HepG2 (cell line): ENCODE results near the gene TSC22D3. TPM values are rescaled to one million over a fixed set of nuclear protein-coding genes. Genes with fewer than 3 reads are reported as not detected.

Experiments
- ATAC-seq: fragments of 200-7000 bp; cut with Tn5 transposase; 3 replicates; pipeline ENCODE4 v1.9.1; 2020; ENCODE audit warnings: mild to moderate bottlenecking, moderate library complexity
- BruUV-seq: library from RNA; stranded (reverse); fragments of 400-500 nt; replicated peaks from 2 replicates; lab custom pipeline; 2021; lab: Mats Ljungman, UMichigan
- CTCF ChIA-PET: fragments of 300-600 bp; formaldehyde crosslinking; extraction: SDS; loops from one replicate; lab custom pipeline; 2021; ENCODE audit warnings: low total read pairs, inconsistent platforms, low intra/inter-chr PET ratio; lab: Yijun Ruan, JAX
- POLR2A ChIA-PET: fragments of 350-600 bp; sonication (Branson Sonifier 250); formaldehyde crosslinking; loops from one replicate; lab custom pipeline; 2020; ENCODE audit warnings: antibody characterized with exemption, inconsistent platforms; lab: Yijun Ruan, JAX
- DNase-seq: peaks from one replicate; pipeline ENCODE4 v3.0.0-alpha.2; 2015; ENCODE audit warnings: low spot score
- FAIRE-seq: peaks from 3 replicates; lab custom pipeline; 2011; peaks lifted over from hg19 to GRCh38; lab: Jason Lieb, UNC
- H2AFZ ChIP-seq: one replicate; pipeline ENCODE4 v1.6.1; 2011; ENCODE audit warnings: low read length, inconsistent platforms
- H3K27ac ChIP-seq: fragments of 300-600 bp; 3 replicates; pipeline ENCODE4 v1.8.0; 2011; ENCODE audit warnings: mixed run types, mild to moderate bottlenecking, mixed read lengths, low read length, inconsistent platforms; ENCODE audit not compliant: insufficient read depth; ENCODE audit errors: extremely low read length
- H3K27me3 ChIP-seq, 2 experiments: fragments of 200-600 bp in 1 of 2; 2 replicates in 1 of 2; 3 replicates in 1 of 2; pipeline versions ENCODE4 v1.6.0 to v1.8.0; 2011; ENCODE audit warnings: low read length in 2 of 2, mild to moderate bottlenecking in 2 of 2, moderate library complexity in 2 of 2, inconsistent platforms in 1 of 2; ENCODE audit not compliant: insufficient read depth in 2 of 2, control insufficient read depth in 1 of 2
- H3K36me3 ChIP-seq, 2 experiments: fragments of 200-600 bp in 1 of 2; replicated peaks in 1 of 2; 2 replicates in 1 of 2; 3 replicates in 1 of 2; pipeline versions ENCODE4 v1.5.1 to v1.8.0; 2011; ENCODE audit warnings: low read length in 2 of 2, inconsistent platforms in 1 of 2; ENCODE audit not compliant: insufficient read depth in 2 of 2, control insufficient read depth in 1 of 2
- H3K4me1 ChIP-seq: 2 replicates; pipeline ENCODE4 v1.5.1; 2012; ENCODE audit warnings: low read length, inconsistent platforms; ENCODE audit not compliant: insufficient read depth
- H3K4me2 ChIP-seq: 2 replicates; pipeline ENCODE4 v1.6.0; 2011; ENCODE audit warnings: low read depth, low read length, inconsistent platforms
- H3K4me3 ChIP-seq, 3 experiments: fragments of 200-600 bp in 1 of 3; sonication (generic), shearing (Covaris generic) in 1 of 3; replicated peaks in 1 of 3; 2 replicates each; pipeline ENCODE4 v1.5.1; 2011 to 2016; ENCODE audit warnings: low read length in 3 of 3, inconsistent platforms in 2 of 3, low read depth in 2 of 3, mild to moderate bottlenecking in 2 of 3, control low read depth in 1 of 3, mixed read lengths in 1 of 3; ENCODE audit not compliant: insufficient read depth in 1 of 3
- H3K79me2 ChIP-seq: one replicate; pipeline ENCODE4 v1.6.1; 2011; ENCODE audit warnings: low read length, inconsistent platforms; ENCODE audit not compliant: insufficient read depth
- H3K9ac ChIP-seq: 2 replicates; pipeline ENCODE4 v1.6.0; 2011; ENCODE audit warnings: mild to moderate bottlenecking, low read depth, low read length, inconsistent platforms; ENCODE audit not compliant: insufficient read depth
- H3K9me3 ChIP-seq: 2 replicates; pipeline ENCODE4 v1.5.1; 2012; ENCODE audit warnings: mild to moderate bottlenecking, low read length
- H4K20me1 ChIP-seq: 2 replicates; pipeline ENCODE4 v1.6.0; 2011; ENCODE audit warnings: inconsistent platforms, mild to moderate bottlenecking, low read length, moderate library complexity; ENCODE audit not compliant: insufficient read depth
- CBX2 ChIP-seq, 2 experiments: fragments of 200-600 bp in 1 of 2; sonication (generic); formaldehyde crosslinking in 1 of 2; IDR thresholded peaks; 2 replicates each; pipeline versions ENCODE4 v1.7.0 to v1.8.1; 2018 to 2022; ENCODE audit warnings: low read depth in 2 of 2, low read length in 1 of 2, mild to moderate bottlenecking in 1 of 2, missing genetic modification reagents in 1 of 2
- CEBPG ChIP-seq: IDR thresholded peaks from 2 replicates; pipeline ENCODE4 v1.6.1; 2016
- CENPX ChIP-seq: sonication (generic); formaldehyde crosslinking; IDR thresholded peaks from 2 replicates; pipeline ENCODE4 v1.9.0; 2021; ENCODE audit warnings: mild to moderate bottlenecking, missing genetic modification reagents, moderate library complexity
- CHCHD3 ChIP-seq: sonication (generic); formaldehyde crosslinking; IDR thresholded peaks from 2 replicates; pipeline ENCODE4 v1.8.0; 2022; ENCODE audit warnings: mild to moderate bottlenecking, missing genetic modification reagents, moderate library complexity
- HOXA9 ChIP-seq: sonication (generic); formaldehyde crosslinking; IDR thresholded peaks from 2 replicates; pipeline ENCODE4 v1.8.1; 2022; ENCODE audit warnings: missing genetic modification reagents, mild to moderate bottlenecking, moderate library complexity, borderline replicate concordance
- KAT7 ChIP-seq: IDR thresholded peaks from 2 replicates; pipeline ENCODE4 v1.6.1; 2018; ENCODE audit warnings: borderline replicate concordance, missing compliant biosample characterization
- KMT2A ChIP-seq: sonication (generic); formaldehyde crosslinking; IDR thresholded peaks from 2 replicates; pipeline ENCODE4 v1.4.0; 2020; ENCODE audit warnings: missing genetic modification reagents
- MED8 ChIP-seq: sonication (generic); formaldehyde crosslinking; IDR thresholded peaks from 2 replicates; pipeline ENCODE4 v1.8.1; 2023; ENCODE audit warnings: mild to moderate bottlenecking, missing genetic modification reagents; ENCODE audit not compliant: insufficient replicate concordance
- NCOR1 ChIP-seq: fragments of 200-600 bp; sonication (generic); IDR thresholded peaks from 2 replicates; pipeline ENCODE4 v1.7.0; 2017; ENCODE audit warnings: antibody characterized with exemption, low read length, borderline replicate concordance
- NFRKB ChIP-seq: fragments of 450-650 bp; IDR thresholded peaks from 2 replicates; pipeline ENCODE4 v1.6.1; 2017
- NR1H2 ChIP-seq: sonication (generic); formaldehyde crosslinking; IDR thresholded peaks from 2 replicates; pipeline ENCODE4 v1.8.1; 2022; ENCODE audit warnings: low read depth, missing genetic modification reagents, borderline replicate concordance
- NR2F1 ChIP-seq, 2 experiments: fragments of 450-650 bp in 1 of 2; formaldehyde crosslinking in 1 of 2; IDR thresholded peaks; 2 replicates each; pipeline versions ENCODE4 v1.5.0 to v1.6.1; 2016 to 2020; ENCODE audit warnings: mild to moderate bottlenecking in 1 of 2, missing compliant biosample characterization in 1 of 2, missing genetic modification reagents in 1 of 2, moderate library complexity in 1 of 2
- SP5 ChIP-seq: IDR thresholded peaks from 2 replicates; pipeline ENCODE4 v1.6.1; 2016; ENCODE audit warnings: low read depth, borderline replicate concordance
- THAP11 ChIP-seq: IDR thresholded peaks from 2 replicates; pipeline ENCODE4 v1.6.1; 2016; ENCODE audit warnings: missing biosample characterization, missing genetic modification reagents
- ZNF180 ChIP-seq: sonication (generic); formaldehyde crosslinking; IDR thresholded peaks from 2 replicates; pipeline ENCODE4 v1.4.0; 2020; ENCODE audit warnings: low read depth, missing genetic modification reagents, borderline replicate concordance
- ZNF225 ChIP-seq: sonication (generic); formaldehyde crosslinking; IDR thresholded peaks from 2 replicates; pipeline ENCODE4 v1.4.0; 2020; ENCODE audit warnings: mild to moderate bottlenecking, missing genetic modification reagents
- ZNF264 ChIP-seq: sonication (generic); formaldehyde crosslinking; IDR thresholded peaks from 2 replicates; pipeline ENCODE4 v1.4.0; 2020; ENCODE audit warnings: missing genetic modification reagents
- ZNF569 ChIP-seq: sonication (generic); formaldehyde crosslinking; IDR thresholded peaks from 2 replicates; pipeline ENCODE4 v1.5.0; 2020; ENCODE audit warnings: mild to moderate bottlenecking, missing genetic modification reagents, moderate library complexity, borderline replicate concordance
- ZNF570 ChIP-seq: sonication (generic); formaldehyde crosslinking; IDR thresholded peaks from 2 replicates; pipeline ENCODE4 v1.4.0; 2020; ENCODE audit warnings: mild to moderate bottlenecking, missing genetic modification reagents, borderline replicate concordance
- WGBS: methylation state at CpG from one replicate; pipeline ENCODE4 v1.1.6; 2017; ENCODE audit warnings: low lambda C conversion rate; 5-methylcytosine and 5-hydroxymethylcytosine counted together
- in situ Hi-C: cut with HindIII; loops from 2 replicates; pipeline ENCODE4 v1.10.0; 2017; ENCODE audit warnings: low pct_unique_long_range_greater_than_20kb; ENCODE audit not compliant: extremely low pct_ligation_motif_present
- intact Hi-C: fragments of 100-400 bp; cut with micrococcal nuclease; formaldehyde crosslinking; loops from one replicate; pipeline ENCODE4 v1.10.0; 2022; ENCODE audit not compliant: unreplicated experiment
- polyA plus RNA-seq, 8 experiments: library from polyadenylated mRNA; depleted of rRNA in 3 of 8; stranded (reverse) in 7 of 8; unstranded in 1 of 8; fragments of >200 nt; fragmentation: Illumina TruSeq in 4 of 8; extraction: Trizol in 4 of 8; gene quantifications; 2 replicates each; pipeline versions ENCODE4 v1.2.1 to v1.2.3, GENCODE V29; 2011 to 2016; ENCODE audit warnings: low read depth in 4 of 8, missing spikeins in 1 of 8, mixed read lengths in 1 of 8; ENCODE audit not compliant: insufficient read depth in 1 of 8
- total RNA-seq, 5 experiments: library from RNA; depleted of rRNA; stranded (reverse); fragments of >200 nt; fragmentation: Illumina TruSeq; extraction: Trizol; gene quantifications; 2 replicates each; pipeline ENCODE4 v1.2.3, GENCODE V29; 2016; ENCODE audit warnings: low read depth in 1 of 5
- TF ChIP-seq, protein P1 (sequence below), 2 experiments: fragments of 450-650 bp in 1 of 2; sonication (generic) in 1 of 2; formaldehyde crosslinking; IDR thresholded peaks; 2 replicates each; pipeline versions ENCODE4 v1.5.0 to v1.8.0; 2020 to 2022; ENCODE audit warnings: mild to moderate bottlenecking in 1 of 2, missing genetic modification reagents in 1 of 2
- TF ChIP-seq, protein P2 (sequence below), 2 experiments: sonication (generic) in 1 of 2; formaldehyde crosslinking in 1 of 2; IDR thresholded peaks; 2 replicates each; pipeline versions ENCODE4 v1.4.0 to v1.6.1; 2016 to 2020; ENCODE audit warnings: borderline replicate concordance in 1 of 2, low read depth in 1 of 2, mild to moderate bottlenecking in 1 of 2, missing genetic modification reagents in 1 of 2

The TSC22D3 gene
- total and polyA plus RNA-seq, 2 of the 13 experiments (the other 11 are each of a cell fraction or from before 2014, with no cell fraction given): 0.82 to 1.5 TPM

DNA sequence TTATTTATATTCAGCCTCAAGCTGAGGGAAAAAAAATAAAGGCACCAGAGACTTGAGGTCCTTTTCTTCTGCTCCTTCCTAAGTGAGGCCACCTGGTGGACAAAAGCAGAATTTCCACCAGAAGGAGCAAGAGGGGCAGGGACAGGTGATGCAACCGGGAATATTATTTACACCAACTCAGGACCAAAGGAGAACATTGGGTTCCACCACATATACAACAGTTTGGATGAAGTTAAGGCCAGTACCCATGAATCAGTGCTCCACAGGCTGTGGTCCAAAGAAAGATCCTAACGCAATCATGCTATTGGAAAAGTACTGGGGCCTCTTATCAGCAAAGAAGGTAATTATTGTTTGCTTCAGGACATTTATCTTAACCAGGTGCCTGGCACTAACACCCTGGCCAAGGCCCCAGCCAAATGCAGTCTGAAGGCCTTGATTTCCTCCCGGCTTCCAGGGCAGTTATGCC is 57.4 kb downstream of the TSC22D3 start:
- H3K27ac ChIP-seq: no peak overlapping the region
- H4K20me1 ChIP-seq: no peaks in the 10 kb centered on the region
- no CpG with 5 or more reads among the region's 3 CpGs for WGBS
- POLR2A ChIA-PET: no interaction called here
- no peaks in the 10 kb centered on the region for H3K9me3 ChIP-seq
- H3K27me3 ChIP-seq: peaks cover 0 to 12% of the 10 kb centered on the region in 2 experiments; a peak in 1 of 5 replicates
- CTCF ChIA-PET: no interaction called here
- no peak overlapping the region for H3K9ac ChIP-seq
- no peaks in the 10 kb centered on the region for H3K79me2 ChIP-seq
- intact Hi-C loops: loop anchor here (5.0 kb wide), 1 partner anchor 46 kb away; no protein-coding TSS in a partner anchor
- H3K4me3 ChIP-seq: no peak overlapping the region
- peaks cover 14% of the 10 kb centered on the region for H3K4me1 ChIP-seq
- DNase-seq: peak; percentile 44
- ATAC-seq: peak; percentile 19; the same call in 1 of the 3 replicates
- H3K4me2 ChIP-seq: peak overlapping the region; percentile 33; the same call in 1 of the 2 replicates
- in situ Hi-C loops: no loop called here
- no TSS peak for BruUV-seq
- FAIRE-seq: peak; percentile 79
- H3K36me3 ChIP-seq: no peaks in the 10 kb centered on the region
- peak overlapping the region; percentile 1 for H2AFZ ChIP-seq
- TF ChIP-seq NFRKB: no peak
- TF ChIP-seq KAT7 (CRISPR knock-in tag): no peak
- TF ChIP-seq ZNF225 (CRISPR knock-in tag): no peak
- TF ChIP-seq CENPX: no peak
- TF ChIP-seq THAP11: peak; percentile 25; the same call in 1 of the 2 replicates
- TF ChIP-seq CBX2 (IDR thresholded peaks at IDR 0.05; ENCODE audit: low read depth, low read length): no peak
- no peak for TF ChIP-seq CBX2 (CRISPR knock-in tag; IDR thresholded peaks at IDR 0.05; ENCODE audit: low read depth)
- TF ChIP-seq CEBPG (CRISPR knock-in tag): peak; percentile 91
- no peak for TF ChIP-seq HOXA9
- TF ChIP-seq CHCHD3 (CRISPR knock-in tag): no peak
- TF ChIP-seq, protein P1, sequence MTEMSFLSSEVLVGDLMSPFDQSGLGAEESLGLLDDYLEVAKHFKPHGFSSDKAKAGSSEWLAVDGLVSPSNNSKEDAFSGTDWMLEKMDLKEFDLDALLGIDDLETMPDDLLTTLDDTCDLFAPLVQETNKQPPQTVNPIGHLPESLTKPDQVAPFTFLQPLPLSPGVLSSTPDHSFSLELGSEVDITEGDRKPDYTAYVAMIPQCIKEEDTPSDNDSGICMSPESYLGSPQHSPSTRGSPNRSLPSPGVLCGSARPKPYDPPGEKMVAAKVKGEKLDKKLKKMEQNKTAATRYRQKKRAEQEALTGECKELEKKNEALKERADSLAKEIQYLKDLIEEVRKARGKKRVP (CRISPR knock-in tag; IDR thresholded peaks at IDR 0.05): peak in 1 of 2 experiments; percentile 98; a peak in 2 of 4 replicates
- TF ChIP-seq ZNF264: peak; percentile 96; the same call in 1 of the 2 replicates
- TF ChIP-seq MED8 (CRISPR knock-in tag): no peak
- TF ChIP-seq ZNF569: no peak
- no peak for TF ChIP-seq NCOR1
- TF ChIP-seq, protein P2, sequence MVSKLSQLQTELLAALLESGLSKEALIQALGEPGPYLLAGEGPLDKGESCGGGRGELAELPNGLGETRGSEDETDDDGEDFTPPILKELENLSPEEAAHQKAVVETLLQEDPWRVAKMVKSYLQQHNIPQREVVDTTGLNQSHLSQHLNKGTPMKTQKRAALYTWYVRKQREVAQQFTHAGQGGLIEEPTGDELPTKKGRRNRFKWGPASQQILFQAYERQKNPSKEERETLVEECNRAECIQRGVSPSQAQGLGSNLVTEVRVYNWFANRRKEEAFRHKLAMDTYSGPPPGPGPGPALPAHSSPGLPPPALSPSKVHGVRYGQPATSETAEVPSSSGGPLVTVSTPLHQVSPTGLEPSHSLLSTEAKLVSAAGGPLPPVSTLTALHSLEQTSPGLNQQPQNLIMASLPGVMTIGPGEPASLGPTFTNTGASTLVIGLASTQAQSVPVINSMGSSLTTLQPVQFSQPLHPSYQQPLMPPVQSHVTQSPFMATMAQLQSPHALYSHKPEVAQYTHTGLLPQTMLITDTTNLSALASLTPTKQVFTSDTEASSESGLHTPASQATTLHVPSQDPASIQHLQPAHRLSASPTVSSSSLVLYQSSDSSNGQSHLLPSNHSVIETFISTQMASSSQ (IDR thresholded peaks at IDR 0.05; ENCODE audit: low read depth): no peak
- TF ChIP-seq, protein P2 (CRISPR knock-in tag; IDR thresholded peaks at IDR 0.05; ENCODE audit: borderline replicate concordance): no peak
- TF ChIP-seq NR2F1 (CRISPR knock-in tag; IDR thresholded peaks at IDR 0.05): no peak
- no peak for TF ChIP-seq KMT2A (CRISPR knock-in tag)
- no peak for TF ChIP-seq ZNF180 (CRISPR knock-in tag)
- TF ChIP-seq NR1H2 (CRISPR knock-in tag): no peak
- no peak for TF ChIP-seq ZNF570 (CRISPR knock-in tag)
- no peak for TF ChIP-seq SP5 (CRISPR knock-in tag)
